ENCODE data around the gene PPFIA4.

DNA sequence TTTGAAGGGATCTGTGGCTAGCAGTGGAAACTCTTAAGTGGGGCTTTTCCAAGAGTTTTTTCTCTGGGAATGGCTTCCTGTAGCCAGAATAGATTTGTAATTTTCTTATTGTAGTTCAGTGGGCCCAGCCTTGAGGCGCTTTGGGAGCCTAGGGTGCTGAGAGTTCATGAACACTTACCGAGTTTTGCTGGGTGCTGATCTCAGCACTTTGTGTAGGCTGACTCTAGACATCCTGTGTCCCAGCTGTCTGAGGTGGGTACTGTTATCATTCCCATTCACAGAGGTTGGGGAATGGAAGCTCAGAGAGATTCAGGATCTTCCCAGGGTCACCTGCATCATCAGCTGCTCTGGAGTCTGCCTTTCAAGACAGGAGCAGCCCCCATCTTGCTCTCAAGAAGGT is 7.0 kb downstream of the PPFIA4 start:
- TF ChIP-seq CTCF (IDR thresholded peaks at IDR 0.05) (no peak), POLR2A (IDR thresholded peaks at IDR 0.05) (no peak)
